HG03378 (cell line): ENCODE results near the gene CEL.
"Not testable (repeated sequence)": the region's sequence is repeated elsewhere in the genome, so short reads cannot be mapped to it uniquely, and the experiment has no call there.

ENCODE experiments used
- ATAC-seq: cut with Tn5 transposase; IDR thresholded peaks from one replicate; pipeline ENCODE4 v1.9.1; 2021; ENCODE audit warnings: mild to moderate bottlenecking, moderate library complexity; ENCODE audit not compliant: unreplicated experiment

The CEL gene

GRCh38 chr9:133046900-133047295 is 14.9 kb upstream of the CEL start:
- ATAC-seq: no peak

- ATAC-seq: no peak
Observed at GRCh38 chr9:133048595-133048994, 13.2 kb upstream of the CEL start.

- ATAC-seq: no peak
Observed at GRCh38 chr9:133049043-133049442, 12.7 kb upstream of the CEL start.

GRCh38 chr9:133050142-133050541 is 11.6 kb upstream of the CEL start:
- no peak for ATAC-seq

- no peak for ATAC-seq
Observed at GRCh38 chr9:133050781-133051180, 11.0 kb upstream of the CEL start.

- ATAC-seq: no peak
Observed at GRCh38 chr9:133051281-133051900, 10.4 kb upstream of the CEL start.

GRCh38 chr9:133051966-133052539 is 9.7 kb upstream of the CEL start:
- no peak for ATAC-seq

- ATAC-seq: no peak
Observed at GRCh38 chr9:133054194-133054890, 7.4 kb upstream of the CEL start.

GRCh38 chr9:133054966-133055365 is 6.8 kb upstream of the CEL start:
- ATAC-seq: no peak

GRCh38 chr9:133055788-133056420 is 5.9 kb upstream of the CEL start:
- ATAC-seq: no peak

- ATAC-seq: no peak
Observed at GRCh38 chr9:133056533-133056932, 5.2 kb upstream of the CEL start.

- no peak for ATAC-seq
Observed at GRCh38 chr9:133057006-133057405, 4.8 kb upstream of the CEL start.

- no peak for ATAC-seq
Observed at GRCh38 chr9:133057553-133057952, 4.2 kb upstream of the CEL start.

- no peak for ATAC-seq
Observed at GRCh38 chr9:133058071-133058470, 3.7 kb upstream of the CEL start.

- no peak for ATAC-seq
Observed at GRCh38 chr9:133058550-133059320, 3.0 kb upstream of the CEL start.

- ATAC-seq: no peak
Observed at GRCh38 chr9:133059623-133060022, 2.2 kb upstream of the CEL start.

GRCh38 chr9:133060417-133060841 is 1.4 kb upstream of the CEL start:
- ATAC-seq: no peak

- not testable (repeated sequence) for ATAC-seq
Observed at GRCh38 chr9:133061019-133061763, 590 bp upstream of the CEL start.

GRCh38 chr9:133062569-133062968 is 788 bp downstream of the CEL start:
- not testable (repeated sequence) for ATAC-seq

GRCh38 chr9:133063159-133063499 is 1.3 kb downstream of the CEL start:
- no peak for ATAC-seq
